ENCODE results near the gene CLOCK. TPM values are rescaled to one million over a fixed set of nuclear protein-coding genes. Genes with fewer than 3 reads are reported as not detected.
A peak's percentile ranks its signal among the peaks of the same experiment; 100 is the strongest.

The CLOCK gene
- total and polyA plus RNA-seq, 9 of the 15 experiments (the other 6 are each of a cell fraction or from before 2014, with no cell fraction given): 3.7 to 14.4 (median 9.4) TPM

DNA sequence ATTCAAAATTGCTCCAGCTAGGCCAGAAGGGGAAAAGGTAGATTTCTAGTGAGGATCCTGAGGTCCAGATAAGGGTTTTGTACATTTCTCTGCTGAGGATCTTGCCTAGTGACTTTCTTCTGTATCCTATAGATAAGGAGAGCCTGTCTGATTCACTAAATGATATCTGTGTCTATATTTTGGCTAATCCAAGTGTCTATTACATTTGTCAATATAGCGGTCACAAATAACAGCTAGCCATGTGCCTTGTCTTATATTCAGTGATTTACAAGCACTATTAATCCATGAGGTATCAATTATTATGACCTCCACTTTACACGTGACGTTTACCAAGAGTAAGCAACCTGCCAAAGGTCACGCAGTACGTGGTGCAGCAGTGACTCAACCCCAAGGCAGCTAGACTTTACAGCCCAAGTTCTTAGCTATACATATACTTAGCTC, 109.3 kb downstream of the CLOCK start (continued):
- TF ChIP-seq, protein P1, sequence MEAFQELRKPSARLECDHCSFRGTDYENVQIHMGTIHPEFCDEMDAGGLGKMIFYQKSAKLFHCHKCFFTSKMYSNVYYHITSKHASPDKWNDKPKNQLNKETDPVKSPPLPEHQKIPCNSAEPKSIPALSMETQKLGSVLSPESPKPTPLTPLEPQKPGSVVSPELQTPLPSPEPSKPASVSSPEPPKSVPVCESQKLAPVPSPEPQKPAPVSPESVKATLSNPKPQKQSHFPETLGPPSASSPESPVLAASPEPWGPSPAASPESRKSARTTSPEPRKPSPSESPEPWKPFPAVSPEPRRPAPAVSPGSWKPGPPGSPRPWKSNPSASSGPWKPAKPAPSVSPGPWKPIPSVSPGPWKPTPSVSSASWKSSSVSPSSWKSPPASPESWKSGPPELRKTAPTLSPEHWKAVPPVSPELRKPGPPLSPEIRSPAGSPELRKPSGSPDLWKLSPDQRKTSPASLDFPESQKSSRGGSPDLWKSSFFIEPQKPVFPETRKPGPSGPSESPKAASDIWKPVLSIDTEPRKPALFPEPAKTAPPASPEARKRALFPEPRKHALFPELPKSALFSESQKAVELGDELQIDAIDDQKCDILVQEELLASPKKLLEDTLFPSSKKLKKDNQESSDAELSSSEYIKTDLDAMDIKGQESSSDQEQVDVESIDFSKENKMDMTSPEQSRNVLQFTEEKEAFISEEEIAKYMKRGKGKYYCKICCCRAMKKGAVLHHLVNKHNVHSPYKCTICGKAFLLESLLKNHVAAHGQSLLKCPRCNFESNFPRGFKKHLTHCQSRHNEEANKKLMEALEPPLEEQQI (IDR thresholded peaks at IDR 0.05): no peak
- TF ChIP-seq, protein P2, sequence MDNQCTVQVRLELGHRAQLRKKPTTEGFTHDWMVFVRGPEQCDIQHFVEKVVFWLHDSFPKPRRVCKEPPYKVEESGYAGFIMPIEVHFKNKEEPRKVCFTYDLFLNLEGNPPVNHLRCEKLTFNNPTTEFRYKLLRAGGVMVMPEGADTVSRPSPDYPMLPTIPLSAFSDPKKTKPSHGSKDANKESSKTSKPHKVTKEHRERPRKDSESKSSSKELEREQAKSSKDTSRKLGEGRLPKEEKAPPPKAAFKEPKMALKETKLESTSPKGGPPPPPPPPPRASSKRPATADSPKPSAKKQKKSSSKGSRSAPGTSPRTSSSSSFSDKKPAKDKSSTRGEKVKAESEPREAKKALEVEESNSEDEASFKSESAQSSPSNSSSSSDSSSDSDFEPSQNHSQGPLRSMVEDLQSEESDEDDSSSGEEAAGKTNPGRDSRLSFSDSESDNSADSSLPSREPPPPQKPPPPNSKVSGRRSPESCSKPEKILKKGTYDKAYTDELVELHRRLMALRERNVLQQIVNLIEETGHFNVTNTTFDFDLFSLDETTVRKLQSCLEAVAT (IDR thresholded peaks at IDR 0.05): no peak
- no peak for TF ChIP-seq PTBP1 (IDR thresholded peaks at IDR 0.05; ENCODE audit: low read depth, low read length)
- TF ChIP-seq, protein P3, sequence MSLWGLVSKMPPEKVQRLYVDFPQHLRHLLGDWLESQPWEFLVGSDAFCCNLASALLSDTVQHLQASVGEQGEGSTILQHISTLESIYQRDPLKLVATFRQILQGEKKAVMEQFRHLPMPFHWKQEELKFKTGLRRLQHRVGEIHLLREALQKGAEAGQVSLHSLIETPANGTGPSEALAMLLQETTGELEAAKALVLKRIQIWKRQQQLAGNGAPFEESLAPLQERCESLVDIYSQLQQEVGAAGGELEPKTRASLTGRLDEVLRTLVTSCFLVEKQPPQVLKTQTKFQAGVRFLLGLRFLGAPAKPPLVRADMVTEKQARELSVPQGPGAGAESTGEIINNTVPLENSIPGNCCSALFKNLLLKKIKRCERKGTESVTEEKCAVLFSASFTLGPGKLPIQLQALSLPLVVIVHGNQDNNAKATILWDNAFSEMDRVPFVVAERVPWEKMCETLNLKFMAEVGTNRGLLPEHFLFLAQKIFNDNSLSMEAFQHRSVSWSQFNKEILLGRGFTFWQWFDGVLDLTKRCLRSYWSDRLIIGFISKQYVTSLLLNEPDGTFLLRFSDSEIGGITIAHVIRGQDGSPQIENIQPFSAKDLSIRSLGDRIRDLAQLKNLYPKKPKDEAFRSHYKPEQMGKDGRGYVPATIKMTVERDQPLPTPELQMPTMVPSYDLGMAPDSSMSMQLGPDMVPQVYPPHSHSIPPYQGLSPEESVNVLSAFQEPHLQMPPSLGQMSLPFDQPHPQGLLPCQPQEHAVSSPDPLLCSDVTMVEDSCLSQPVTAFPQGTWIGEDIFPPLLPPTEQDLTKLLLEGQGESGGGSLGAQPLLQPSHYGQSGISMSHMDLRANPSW (CRISPR knock-in tag; IDR thresholded peaks at IDR 0.05): no peak
- TF ChIP-seq SMARCE1 (IDR thresholded peaks at IDR 0.05): peak; percentile 84
- TF ChIP-seq ZBTB1 (CRISPR knock-in tag; IDR thresholded peaks at IDR 0.05; ENCODE audit: borderline replicate concordance, low read depth): no peak
- TF ChIP-seq ZNF224 (CRISPR knock-in tag; IDR thresholded peaks at IDR 0.05): no peak
- TF ChIP-seq, protein P4, sequence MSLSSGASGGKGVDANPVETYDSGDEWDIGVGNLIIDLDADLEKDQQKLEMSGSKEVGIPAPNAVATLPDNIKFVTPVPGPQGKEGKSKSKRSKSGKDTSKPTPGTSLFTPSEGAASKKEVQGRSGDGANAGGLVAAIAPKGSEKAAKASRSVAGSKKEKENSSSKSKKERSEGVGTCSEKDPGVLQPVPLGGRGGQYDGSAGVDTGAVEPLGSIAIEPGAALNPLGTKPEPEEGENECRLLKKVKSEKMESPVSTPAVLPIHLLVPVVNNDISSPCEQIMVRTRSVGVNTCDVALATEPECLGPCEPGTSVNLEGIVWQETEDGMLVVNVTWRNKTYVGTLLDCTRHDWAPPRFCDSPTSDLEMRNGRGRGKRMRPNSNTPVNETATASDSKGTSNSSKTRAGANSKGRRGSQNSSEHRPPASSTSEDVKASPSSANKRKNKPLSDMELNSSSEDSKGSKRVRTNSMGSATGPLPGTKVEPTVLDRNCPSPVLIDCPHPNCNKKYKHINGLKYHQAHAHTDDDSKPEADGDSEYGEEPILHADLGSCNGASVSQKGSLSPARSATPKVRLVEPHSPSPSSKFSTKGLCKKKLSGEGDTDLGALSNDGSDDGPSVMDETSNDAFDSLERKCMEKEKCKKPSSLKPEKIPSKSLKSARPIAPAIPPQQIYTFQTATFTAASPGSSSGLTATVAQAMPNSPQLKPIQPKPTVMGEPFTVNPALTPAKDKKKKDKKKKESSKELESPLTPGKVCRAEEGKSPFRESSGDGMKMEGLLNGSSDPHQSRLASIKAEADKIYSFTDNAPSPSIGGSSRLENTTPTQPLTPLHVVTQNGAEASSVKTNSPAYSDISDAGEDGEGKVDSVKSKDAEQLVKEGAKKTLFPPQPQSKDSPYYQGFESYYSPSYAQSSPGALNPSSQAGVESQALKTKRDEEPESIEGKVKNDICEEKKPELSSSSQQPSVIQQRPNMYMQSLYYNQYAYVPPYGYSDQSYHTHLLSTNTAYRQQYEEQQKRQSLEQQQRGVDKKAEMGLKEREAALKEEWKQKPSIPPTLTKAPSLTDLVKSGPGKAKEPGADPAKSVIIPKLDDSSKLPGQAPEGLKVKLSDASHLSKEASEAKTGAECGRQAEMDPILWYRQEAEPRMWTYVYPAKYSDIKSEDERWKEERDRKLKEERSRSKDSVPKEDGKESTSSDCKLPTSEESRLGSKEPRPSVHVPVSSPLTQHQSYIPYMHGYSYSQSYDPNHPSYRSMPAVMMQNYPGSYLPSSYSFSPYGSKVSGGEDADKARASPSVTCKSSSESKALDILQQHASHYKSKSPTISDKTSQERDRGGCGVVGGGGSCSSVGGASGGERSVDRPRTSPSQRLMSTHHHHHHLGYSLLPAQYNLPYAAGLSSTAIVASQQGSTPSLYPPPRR (CRISPR knock-in tag; IDR thresholded peaks at IDR 0.05; ENCODE audit: borderline replicate concordance): no peak
- TF ChIP-seq ZSCAN32 (CRISPR knock-in tag; IDR thresholded peaks at IDR 0.05): no peak
- TF ChIP-seq, protein P5, sequence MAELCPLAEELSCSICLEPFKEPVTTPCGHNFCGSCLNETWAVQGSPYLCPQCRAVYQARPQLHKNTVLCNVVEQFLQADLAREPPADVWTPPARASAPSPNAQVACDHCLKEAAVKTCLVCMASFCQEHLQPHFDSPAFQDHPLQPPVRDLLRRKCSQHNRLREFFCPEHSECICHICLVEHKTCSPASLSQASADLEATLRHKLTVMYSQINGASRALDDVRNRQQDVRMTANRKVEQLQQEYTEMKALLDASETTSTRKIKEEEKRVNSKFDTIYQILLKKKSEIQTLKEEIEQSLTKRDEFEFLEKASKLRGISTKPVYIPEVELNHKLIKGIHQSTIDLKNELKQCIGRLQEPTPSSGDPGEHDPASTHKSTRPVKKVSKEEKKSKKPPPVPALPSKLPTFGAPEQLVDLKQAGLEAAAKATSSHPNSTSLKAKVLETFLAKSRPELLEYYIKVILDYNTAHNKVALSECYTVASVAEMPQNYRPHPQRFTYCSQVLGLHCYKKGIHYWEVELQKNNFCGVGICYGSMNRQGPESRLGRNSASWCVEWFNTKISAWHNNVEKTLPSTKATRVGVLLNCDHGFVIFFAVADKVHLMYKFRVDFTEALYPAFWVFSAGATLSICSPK (IDR thresholded peaks at IDR 0.05; ENCODE audit: borderline replicate concordance): no peak
- TF ChIP-seq ATF1 (CRISPR knock-in tag; IDR thresholded peaks at IDR 0.05): no peak
- peak; percentile 26; the same call in 1 of the 2 replicates for TF ChIP-seq ATF1 (tag; IDR thresholded peaks at IDR 0.05)
- TF ChIP-seq THRAP3 (IDR thresholded peaks at IDR 0.05; ENCODE audit: borderline replicate concordance): no peak
- peak; percentile 91 for TF ChIP-seq ARID1B (IDR thresholded peaks at IDR 0.05)
- TF ChIP-seq MECOM (CRISPR knock-in tag; IDR thresholded peaks at IDR 0.05): 0 out of 2 replicates have a peak, but pooled peaks have one; percentile 16

All from K562 (cell line).